Measurements from ENCODE around the gene C1orf210.

C1orf210 gene

DNA sequence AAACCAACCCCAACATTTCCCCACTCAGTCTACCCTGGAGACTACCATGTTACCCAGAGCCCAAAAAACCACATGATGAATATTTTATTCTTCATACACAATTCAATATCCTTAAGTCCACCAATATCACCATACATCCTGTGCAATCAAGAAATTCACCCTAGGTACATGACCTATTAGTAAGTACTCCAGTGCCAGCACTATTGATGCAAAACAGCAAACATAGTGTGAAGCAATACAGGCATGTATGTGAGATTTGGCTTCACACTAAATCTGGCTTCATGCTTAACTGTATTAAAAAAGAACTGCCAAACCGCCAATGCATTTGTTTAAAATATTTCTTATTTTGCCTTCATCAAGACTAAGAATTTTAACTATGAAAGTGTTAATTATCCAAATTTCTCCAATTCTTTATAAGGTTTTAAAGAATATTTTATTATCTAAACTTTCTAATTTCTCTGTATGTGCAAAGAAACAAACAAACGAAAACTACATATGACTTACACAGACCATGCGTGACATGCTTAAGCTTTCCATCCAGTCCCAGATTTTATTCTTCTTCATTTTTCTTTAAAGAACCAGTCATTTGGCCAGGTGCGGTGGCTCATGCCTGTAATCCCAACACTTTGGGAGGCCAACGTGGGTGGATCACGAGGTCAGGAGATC is 38.0 kb downstream of the C1orf210 start:
- DNase-seq (ENCODE audit: low read depth): no peak

DNA sequence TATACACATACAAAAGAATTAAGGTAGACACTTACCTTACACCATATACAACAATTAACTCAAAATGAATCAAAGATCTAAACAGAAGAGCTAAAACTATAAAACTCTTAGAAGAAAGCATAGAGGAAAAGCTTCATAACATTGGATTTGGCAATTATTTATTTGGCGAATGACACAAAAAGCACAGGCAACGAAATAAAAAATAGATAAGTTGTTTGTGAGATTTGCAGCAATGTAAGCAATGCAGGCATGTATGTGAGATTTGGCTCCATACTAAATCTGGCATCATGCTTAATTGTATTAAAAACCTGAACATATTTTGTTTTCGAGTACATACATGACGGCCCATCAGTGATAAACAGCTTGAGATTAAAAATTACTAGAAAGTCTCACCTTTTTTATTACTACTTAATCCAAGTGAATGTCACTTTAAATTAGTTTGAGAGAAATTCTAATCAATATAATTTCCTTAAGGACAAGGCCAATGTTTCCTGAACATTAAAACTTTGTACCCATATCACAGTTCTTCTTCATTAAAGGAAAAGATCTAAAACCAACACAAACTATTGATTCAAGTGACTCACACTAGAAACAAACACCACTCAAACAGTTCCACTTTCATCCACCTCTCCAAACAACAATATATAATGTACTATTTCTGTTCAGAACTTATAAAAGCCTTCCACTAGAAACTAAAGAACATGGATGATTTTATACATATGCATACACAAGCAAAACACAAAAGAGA is 38.7 kb downstream of the C1orf210 start:
- DNase-seq (ENCODE audit: low read depth): no peak

DNA sequence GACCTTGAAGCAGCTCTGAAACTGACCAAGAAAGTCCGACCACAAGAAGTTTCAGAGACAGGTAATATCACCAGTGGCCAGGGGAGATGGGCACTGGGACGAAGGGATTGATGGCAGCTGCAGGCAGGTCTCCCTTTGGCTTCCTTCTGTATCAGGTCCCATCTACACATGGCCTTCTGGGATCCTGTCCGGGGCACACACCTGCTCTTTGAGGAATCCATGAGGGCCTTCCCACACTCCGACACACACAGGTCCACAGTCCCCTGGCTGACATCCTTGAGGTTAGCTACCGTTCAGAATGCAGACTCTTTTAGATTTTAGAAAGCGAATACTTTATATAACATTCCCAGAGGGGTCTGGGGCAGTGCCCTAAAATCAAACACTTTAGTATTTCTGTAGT is 42.1 kb downstream of the C1orf210 start:
- DNase-seq (ENCODE audit: low read depth): no peak

DNA sequence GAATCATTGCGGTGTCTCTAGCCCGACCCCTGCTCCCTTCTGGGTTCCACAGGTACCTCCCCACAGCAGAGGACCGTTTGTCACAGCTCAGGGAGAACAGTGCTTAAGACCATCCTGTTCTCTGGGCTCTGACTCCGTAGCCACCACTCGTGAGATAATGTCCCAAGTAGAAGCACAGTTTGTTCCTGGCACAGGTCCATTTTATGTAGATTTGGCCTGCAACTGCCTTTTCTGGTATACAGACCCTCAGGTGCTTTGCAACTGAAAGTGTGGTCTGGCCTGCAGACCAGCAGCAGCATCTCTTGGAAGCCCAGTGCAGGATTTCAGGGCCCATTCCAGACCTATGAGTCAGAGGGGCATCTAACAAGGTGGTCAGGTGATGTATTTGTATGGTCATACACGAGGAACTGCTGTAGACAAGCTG is 44.0 kb downstream of the C1orf210 start:
- no peak for DNase-seq (ENCODE audit: low read depth)

DNA sequence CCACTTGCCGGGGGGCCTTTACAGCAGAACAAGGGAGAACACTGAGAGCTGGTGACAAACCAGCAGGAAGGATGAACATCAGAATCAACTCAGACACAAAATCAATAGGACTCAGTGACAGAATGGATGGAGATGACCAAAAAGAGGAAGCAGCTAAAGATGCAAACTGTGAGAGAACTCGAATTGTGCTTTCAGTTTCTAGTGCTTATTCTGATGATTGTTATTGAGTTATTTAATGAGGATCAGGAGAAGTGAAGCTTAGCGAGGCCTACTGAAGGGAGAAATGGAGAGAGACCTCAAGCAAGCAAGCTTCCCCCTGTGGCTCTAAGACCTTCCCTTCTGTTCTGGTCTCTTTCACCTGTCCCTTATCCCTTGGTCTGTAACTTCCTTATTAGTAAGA is 45.9 kb downstream of the C1orf210 start:
- DNase-seq (ENCODE audit: low read depth): no peak

DNA sequence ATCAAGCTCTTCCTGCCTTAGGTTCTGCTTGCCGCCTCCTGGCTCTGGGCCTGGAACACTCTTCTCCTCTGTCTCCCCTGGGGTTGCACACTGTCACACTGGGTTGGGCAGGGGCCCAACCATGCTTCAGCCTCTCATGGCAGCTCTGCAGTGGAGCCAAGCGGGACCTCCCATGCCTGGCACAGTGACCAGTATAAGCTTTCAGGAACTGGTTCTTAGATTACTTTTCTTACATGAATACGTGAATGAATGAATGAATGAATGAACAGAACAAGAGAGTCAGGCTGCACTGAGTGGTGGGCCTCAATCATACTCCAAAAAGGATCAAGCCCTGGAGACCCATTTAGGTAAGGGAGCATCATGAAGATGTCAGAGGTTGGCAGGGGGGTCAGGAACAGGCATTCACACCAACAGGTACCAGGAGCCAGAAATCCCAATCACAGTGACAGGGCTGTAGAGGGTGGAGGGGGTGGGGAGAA is 46.4 kb downstream of the C1orf210 start:
- no peak for DNase-seq (ENCODE audit: low read depth)

DNA sequence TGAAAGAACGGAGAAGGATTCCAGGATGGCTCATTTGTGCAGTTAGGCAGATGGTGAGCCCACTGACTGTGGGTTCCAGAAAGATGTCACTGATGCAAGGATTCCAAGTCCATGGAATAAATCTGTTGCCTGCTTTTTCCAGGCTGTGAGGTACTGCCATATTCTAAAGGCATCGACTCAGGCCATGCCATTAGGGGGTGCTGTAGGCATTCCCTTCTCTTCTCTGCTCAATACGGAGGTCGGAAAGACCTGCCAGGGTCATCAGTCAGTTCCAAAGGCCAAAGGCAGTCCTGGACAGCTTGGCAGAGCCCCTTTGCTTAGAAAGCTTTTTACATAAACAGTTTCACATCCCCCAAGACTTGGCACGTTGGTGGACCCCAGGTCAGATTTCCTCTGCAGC is 47.3 kb downstream of the C1orf210 start:
- DNase-seq (ENCODE audit: low read depth): no peak

DNA sequence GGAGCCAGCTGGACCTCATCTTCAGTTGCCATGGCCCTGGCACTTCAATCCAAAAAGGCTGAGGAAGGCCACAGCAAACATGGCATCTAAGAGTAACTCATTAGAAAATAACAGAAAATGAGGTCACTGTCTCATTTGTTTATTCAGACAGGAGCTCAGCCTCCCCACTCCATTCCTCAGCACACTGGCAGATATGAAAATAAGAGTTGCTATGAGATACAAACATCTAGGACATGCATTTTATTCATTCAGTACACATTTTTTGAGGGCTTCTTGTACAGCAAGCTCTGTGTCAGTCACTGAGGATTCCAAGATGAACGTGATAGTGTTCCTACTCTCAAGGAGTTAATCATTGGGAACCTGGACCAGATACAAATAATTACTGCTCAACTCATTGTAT is 48.3 kb downstream of the C1orf210 start:
- no peak for DNase-seq (ENCODE audit: low read depth)

DNA sequence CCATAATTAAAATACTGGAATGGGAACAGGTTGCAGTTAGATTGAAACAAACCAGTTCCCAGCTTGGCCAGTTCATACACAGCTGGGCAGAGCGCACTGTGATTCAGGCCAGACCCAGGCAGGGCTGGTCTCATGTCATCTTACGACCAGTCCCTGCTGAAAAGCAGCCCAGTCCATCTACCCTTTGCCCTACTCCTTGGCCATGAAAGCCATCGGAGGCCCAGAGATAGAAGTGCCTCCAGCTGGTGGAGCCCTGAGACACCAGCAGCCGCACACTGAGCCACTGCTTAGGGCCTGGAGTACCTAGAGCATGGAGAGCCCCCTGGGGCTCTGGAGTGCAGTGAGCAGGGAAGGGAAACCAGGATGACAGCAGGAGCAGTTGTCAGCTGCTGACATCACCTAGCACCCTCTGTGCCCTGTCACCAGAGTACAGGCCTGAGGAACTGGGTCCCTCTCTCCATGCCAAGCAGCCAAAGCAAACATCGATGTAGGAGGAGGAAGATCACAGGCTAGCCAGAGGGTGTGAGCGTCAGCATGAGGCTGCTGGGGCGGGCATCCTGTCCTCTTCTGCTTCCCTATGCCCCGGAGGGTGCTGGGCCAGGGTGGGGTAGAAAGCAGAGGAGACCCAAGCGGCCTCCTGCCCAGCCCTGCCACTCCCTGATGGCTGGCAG is 49.8 kb downstream of the C1orf210 start:
- DNase-seq (ENCODE audit: low read depth): no peak

DNA sequence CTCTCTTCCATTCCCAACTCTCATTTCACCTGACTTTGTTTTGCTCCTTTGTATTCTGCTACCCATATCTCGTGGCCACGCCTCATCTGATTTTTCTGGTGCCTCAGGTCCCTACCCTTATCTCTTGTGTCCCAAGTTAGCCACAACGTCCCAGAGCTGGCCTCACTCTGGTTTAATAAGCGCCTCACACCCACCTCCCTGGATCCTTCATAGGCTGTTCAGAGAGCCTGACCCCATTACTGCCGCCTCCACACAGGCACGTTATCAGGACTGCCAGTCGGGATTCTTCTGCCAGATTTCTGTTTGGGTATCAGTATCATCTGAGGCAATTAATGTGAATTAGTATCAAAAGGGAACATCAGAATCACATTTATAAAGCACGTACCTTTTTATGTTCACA is 50.3 kb downstream of the C1orf210 start:
- no peak for DNase-seq (ENCODE audit: low read depth)

DNA sequence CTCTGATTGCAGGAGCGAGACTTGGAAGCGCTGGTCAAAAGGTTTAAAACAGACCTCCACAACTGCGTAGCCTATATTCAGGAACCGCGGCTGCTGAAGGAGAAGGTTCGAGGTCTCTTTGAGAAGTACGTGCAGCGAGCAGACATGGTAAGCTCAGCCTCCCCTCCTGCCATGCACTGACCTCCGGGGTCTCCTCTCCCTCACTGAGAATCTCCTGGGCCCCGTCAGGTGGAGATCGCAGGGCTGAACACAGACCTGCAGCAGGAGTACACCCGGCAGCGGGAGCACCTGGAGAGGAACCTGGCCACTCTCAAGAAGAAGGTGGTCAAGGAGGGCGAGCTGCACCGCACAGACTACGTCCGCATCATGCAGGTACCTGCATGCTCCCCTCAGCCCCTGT is 51.1 kb downstream of the C1orf210 start:
- DNase-seq (ENCODE audit: low read depth): no peak

DNA sequence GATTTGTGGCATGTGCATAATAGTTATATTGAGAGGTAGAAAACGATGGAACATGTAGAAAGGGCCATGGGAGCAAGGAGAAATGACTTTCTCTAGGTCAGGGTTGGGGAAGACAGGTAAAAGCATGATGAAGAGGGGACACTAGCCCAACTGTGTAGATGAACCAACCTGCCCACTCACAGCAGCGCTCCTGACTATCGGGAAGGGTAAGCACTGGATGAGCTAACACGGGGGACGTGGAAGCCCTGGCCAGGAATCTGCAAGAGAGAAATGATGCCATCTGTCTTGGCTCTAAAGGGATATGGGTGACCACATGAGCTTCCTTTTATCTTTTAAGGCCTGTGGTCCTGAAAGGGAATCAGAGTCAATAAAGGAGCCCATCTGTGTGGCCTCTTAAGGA is 51.8 kb downstream of the C1orf210 start:
- DNase-seq (ENCODE audit: low read depth): no peak

DNA sequence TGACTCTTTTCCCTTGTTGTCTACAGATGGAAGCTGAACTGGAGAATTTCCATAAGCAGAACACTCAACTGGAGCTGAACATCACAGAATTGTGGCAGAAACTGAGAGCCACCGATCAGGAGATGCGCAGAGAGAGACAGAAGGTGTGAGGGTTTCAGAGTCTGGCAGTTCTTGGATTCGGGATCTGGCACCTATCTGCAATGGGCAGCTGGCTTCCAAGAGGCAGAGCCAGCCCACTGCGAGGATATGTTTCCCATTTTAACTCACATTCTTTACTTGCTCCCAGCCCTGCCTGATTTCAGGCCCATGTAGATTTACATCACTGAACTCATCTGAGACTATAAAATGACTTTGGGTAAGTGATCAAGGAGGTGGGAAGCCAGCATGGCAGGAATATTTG is 52.9 kb downstream of the C1orf210 start:
- no peak for DNase-seq (ENCODE audit: low read depth)

DNA sequence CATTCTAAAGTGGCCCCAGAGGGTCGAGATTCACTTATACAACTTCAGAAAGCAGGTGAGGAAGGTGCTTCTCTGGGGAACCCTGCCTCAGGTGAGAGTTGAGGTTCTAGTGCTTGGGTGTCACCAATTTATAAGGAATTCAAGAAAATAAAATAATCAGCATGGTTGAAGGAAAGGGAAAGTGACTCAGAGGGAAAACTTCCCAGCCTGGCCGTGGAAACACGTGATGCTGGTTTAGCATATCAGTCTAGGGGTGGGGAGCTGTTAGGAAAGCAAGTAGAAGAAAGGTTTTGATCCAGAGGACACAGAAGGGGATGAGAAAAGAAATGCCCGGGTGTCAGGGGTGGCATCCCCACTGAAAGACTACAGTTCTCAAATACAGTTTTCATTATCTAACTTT is 53.3 kb downstream of the C1orf210 start:
- no peak for DNase-seq (ENCODE audit: low read depth)

All from activated T-helper 9 cell treated with anti-CD3 and anti-CD28 coated beads, Interleukin-2, amount 50 U/mL, for 16 hours (primary cell).